Tibial nerve (tissue), 4 donors: ENCODE measurements around the gene RNU5B-1. TPM values are rescaled to one million over a fixed set of nuclear protein-coding genes. Genes with fewer than 3 reads are reported as not detected.

Experiments used
- DNase-seq, 2 donors: peaks; one replicate each; pipeline ENCODE4 v3.0.0-alpha.2; 2019; ENCODE audit warnings: low spot score in 2 of 2
- H3K27ac ChIP-seq, 4 donors: fragments of 200-600 bp; sonication (generic) in 3 of 4; one replicate each; pipeline ENCODE4 v1.5.1; 2017 to 2019; ENCODE audit warnings: mild to moderate bottlenecking in 1 of 4
- H3K27me3 ChIP-seq, 2 donors: fragments of 200-600 bp; sonication (generic) in 1 of 2; one replicate each; pipeline versions ENCODE4 v1.5.1 to v1.6.0; 2017 to 2019
- H3K36me3 ChIP-seq, 3 donors: fragments of 200-600 bp; sonication (generic); one replicate each; pipeline ENCODE4 v1.5.1; 2018 to 2019
- H3K4me1 ChIP-seq, 4 donors: fragments of 200-600 bp; sonication (generic) in 3 of 4; one replicate each; pipeline ENCODE4 v1.5.1; 2017 to 2019
- H3K4me3 ChIP-seq, 4 donors: fragments of 200-600 bp; sonication (generic) in 3 of 4; one replicate each; pipeline ENCODE4 v1.5.1; 2017 to 2019; ENCODE audit warnings: mild to moderate bottlenecking in 1 of 4, moderate library complexity in 1 of 4
- H3K9me3 ChIP-seq, 4 donors: fragments of 200-600 bp; sonication (generic) in 3 of 4; one replicate each; pipeline ENCODE4 v1.5.1; 2017 to 2019
- CTCF ChIP-seq, 5 experiments: fragments of 200-600 bp in 3 of 5; fragments of 450-650 bp in 2 of 5; sonication (generic) in 3 of 5; IDR thresholded peaks; one replicate each; pipeline ENCODE4 v1.5.1; 2016 to 2019; ENCODE audit warnings: antibody characterized with exemption in 5 of 5, mild to moderate bottlenecking in 3 of 5, moderate library complexity in 2 of 5
- EP300 ChIP-seq, 2 donors: sonication (generic); formaldehyde crosslinking; IDR thresholded peaks; one replicate each; pipeline ENCODE4 v1.6.1; 2017; ENCODE audit warnings: antibody characterized with exemption in 2 of 2, mild to moderate bottlenecking in 1 of 2
- POLR2A ChIP-seq, 2 donors: fragments of 450-650 bp; IDR thresholded peaks; one replicate each; pipeline ENCODE4 v1.6.1; 2017; ENCODE audit warnings: antibody characterized with exemption in 2 of 2, mild to moderate bottlenecking in 2 of 2, moderate library complexity in 2 of 2
- WGBS, 2 donors: methylation state at CpG; one replicate each; pipeline ENCODE4 v1.1.5; 2018; 5-methylcytosine and 5-hydroxymethylcytosine counted together
- total RNA-seq, 4 donors: library from RNA; depleted of rRNA; stranded (reverse); fragments of >200 nt; gene quantifications; one replicate each; pipeline ENCODE4 v1.1.0, GENCODE V29; 2016

RNU5B-1 gene
- total RNA-seq, 4 donors from 2014 or later = not detected

- Histone ChIP-seq H3K27me3 (no peaks in the 10 kb centered on the region), H3K27ac (no peak overlapping the region), H3K9me3 (no peaks in the 10 kb centered on the region), H3K36me3 (no peaks in the 10 kb centered on the region), H3K4me1 (no peaks in the 10 kb centered on the region), H3K4me3 (no peak overlapping the region)
- 71 to 75% methylated on average over 3 of the region's 3 CpGs for WGBS, 2 donors
- TF ChIP-seq POLR2A (IDR thresholded peaks at IDR 0.05) = no peak
- no peak for TF ChIP-seq EP300 (IDR thresholded peaks at IDR 0.05)
- no peak for TF ChIP-seq CTCF (IDR thresholded peaks at IDR 0.05)
- no peak for DNase-seq
Measured at GRCh38 chr15:65338366-65338765, 33.9 kb downstream of the RNU5B-1 start.

GRCh38 chr15:65338823-65339222 lies 34.3 kb downstream of the RNU5B-1 start:
- DNase-seq = no peak
- Histone ChIP-seq H3K9me3 (no peaks in the 10 kb centered on the region), H3K27me3 (no peaks in the 10 kb centered on the region), H3K4me3 (no peak overlapping the region), H3K36me3 (no peaks in the 10 kb centered on the region), H3K4me1 (no peaks in the 10 kb centered on the region), H3K27ac (no peak overlapping the region)
- TF ChIP-seq EP300 (IDR thresholded peaks at IDR 0.05) = no peak
- TF ChIP-seq POLR2A (IDR thresholded peaks at IDR 0.05) = no peak
- no peak for TF ChIP-seq CTCF (IDR thresholded peaks at IDR 0.05)
- WGBS, 2 donors = 88 to 90% methylated on average over 8 of the region's 8 CpGs

- Histone ChIP-seq H3K4me3 (no peak overlapping the region), H3K27ac (no peak overlapping the region), H3K4me1 (no peaks in the 10 kb centered on the region), H3K9me3 (no peaks in the 10 kb centered on the region), H3K36me3 (no peaks in the 10 kb centered on the region), H3K27me3 (no peaks in the 10 kb centered on the region)
- TF ChIP-seq EP300 (IDR thresholded peaks at IDR 0.05) = no peak
- TF ChIP-seq CTCF (IDR thresholded peaks at IDR 0.05) = no peak
- no peak for TF ChIP-seq POLR2A (IDR thresholded peaks at IDR 0.05)
- DNase-seq = no peak
- 75 to 80% methylated on average over 6 of the region's 6 CpGs for WGBS, 2 donors
Measured at GRCh38 chr15:65339416-65339815, 34.9 kb downstream of the RNU5B-1 start.

DNA sequence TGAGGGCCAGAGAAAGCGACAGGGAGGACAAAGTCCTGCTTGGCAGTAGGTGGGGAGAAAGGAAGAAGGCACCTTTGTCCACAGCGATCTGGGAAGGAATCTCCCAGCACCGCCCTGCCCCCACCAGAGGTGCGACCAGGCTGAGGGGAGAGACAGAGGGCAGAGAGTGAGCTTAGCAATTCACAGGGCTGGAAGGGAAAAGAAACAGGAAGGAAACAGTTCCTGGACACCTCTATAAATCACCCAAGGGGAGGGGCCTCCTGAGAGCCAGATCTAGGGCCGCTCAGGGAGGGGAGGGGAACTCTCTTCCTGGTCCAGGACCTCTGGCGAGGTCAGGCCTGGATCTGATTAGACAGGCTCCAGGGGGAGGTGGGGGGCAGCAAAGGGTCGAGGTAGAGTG lies 35.4 kb downstream of the RNU5B-1 start:
- H3K27ac ChIP-seq = no peak overlapping the region
- 52 to 56% methylated on average over 7 of the region's 7 CpGs for WGBS, 2 donors
- H3K4me3 ChIP-seq = no peak overlapping the region

DNA sequence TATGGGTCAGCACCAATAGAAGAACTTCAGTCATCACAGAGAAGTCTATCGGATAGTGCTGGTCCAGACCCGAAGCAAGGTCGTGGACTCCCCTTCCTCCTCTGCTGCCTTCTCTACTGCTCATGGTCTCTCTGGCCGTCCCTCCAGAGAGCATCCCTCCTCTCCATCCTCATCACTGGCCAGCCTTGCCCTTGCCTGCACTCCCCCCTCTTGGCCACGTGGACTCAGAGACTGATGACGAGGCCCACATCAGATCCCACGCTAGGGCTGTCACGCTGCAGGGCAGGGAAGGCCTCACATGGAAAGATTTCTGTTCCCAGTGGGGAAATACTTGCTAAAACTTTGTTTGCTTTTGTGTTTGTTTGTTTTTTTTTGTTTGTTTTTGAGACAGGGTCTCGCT lies 38.0 kb downstream of the RNU5B-1 start:
- no peaks in the 10 kb centered on the region for H3K4me1 ChIP-seq
- no peak for DNase-seq
- no peaks in the 10 kb centered on the region for H3K9me3 ChIP-seq
- 85 to 87% methylated on average over 9 of the region's 9 CpGs for WGBS, 2 donors
- no peaks in the 10 kb centered on the region for H3K27me3 ChIP-seq
- H3K27ac ChIP-seq = no peak overlapping the region
- no peak for TF ChIP-seq EP300 (IDR thresholded peaks at IDR 0.05)
- H3K4me3 ChIP-seq = no peak overlapping the region
- H3K36me3 ChIP-seq = no peaks in the 10 kb centered on the region

More for the DNA sequence above, 35.4 kb downstream of the RNU5B-1 start:
- TF ChIP-seq POLR2A (IDR thresholded peaks at IDR 0.05) (no peak), EP300 (IDR thresholded peaks at IDR 0.05) (no peak), CTCF (IDR thresholded peaks at IDR 0.05) (no peak)
- no peaks in the 10 kb centered on the region for H3K4me1 ChIP-seq
- no peaks in the 10 kb centered on the region for H3K36me3 ChIP-seq
- no peaks in the 10 kb centered on the region for H3K9me3 ChIP-seq
- H3K27me3 ChIP-seq = no peaks in the 10 kb centered on the region
- DNase-seq = no peak

- no peak for DNase-seq
- Histone ChIP-seq H3K4me1 (no peaks in the 10 kb centered on the region), H3K36me3 (no peaks in the 10 kb centered on the region), H3K27me3 (no peaks in the 10 kb centered on the region), H3K27ac (no peak overlapping the region), H3K9me3 (no peaks in the 10 kb centered on the region), H3K4me3 (no peak overlapping the region)
- TF ChIP-seq POLR2A (IDR thresholded peaks at IDR 0.05) (no peak), CTCF (IDR thresholded peaks at IDR 0.05) (no peak), EP300 (IDR thresholded peaks at IDR 0.05) (no peak)
- 82 to 87% methylated on average over 10 of the region's 10 CpGs for WGBS, 2 donors
Measured at GRCh38 chr15:65343374-65343981, 39.0 kb downstream of the RNU5B-1 start.
